ENCODE data around the gene BMP2K.

GRCh38 chr4:78753091-78753490 lies 23.1 kb upstream of the BMP2K start:
- no peak for TF ChIP-seq CTCF (conservative IDR thresholded peaks at IDR 0.05; ENCODE audit: low read length)
- TF ChIP-seq EZH2phosphoT487 (IDR thresholded peaks at IDR 0.05; ENCODE audit: borderline replicate concordance) = no peak

Data from Loucy (cell line).